GM12875 (cell line): ENCODE measurements around the gene AKNA.
"Not testable (repeated sequence)": the region's sequence is repeated elsewhere in the genome, so short reads cannot be mapped to it uniquely, and the experiment has no call there.

Experiments
- H3K4me3 ChIP-seq: one replicate; pipeline ENCODE4 v1.5.1; 2011; ENCODE audit warnings: low read depth, low read length, control low read depth
- TF ChIP-seq, protein P1 (sequence below): IDR thresholded peaks from 2 replicates; pipeline ENCODE4 v1.5.1; 2011; ENCODE audit warnings: low read depth, mild to moderate bottlenecking, control low read depth, inconsistent platforms, low read length, moderate library complexity, borderline replicate concordance; ENCODE audit not compliant: insufficient read depth

The AKNA gene

DNA sequence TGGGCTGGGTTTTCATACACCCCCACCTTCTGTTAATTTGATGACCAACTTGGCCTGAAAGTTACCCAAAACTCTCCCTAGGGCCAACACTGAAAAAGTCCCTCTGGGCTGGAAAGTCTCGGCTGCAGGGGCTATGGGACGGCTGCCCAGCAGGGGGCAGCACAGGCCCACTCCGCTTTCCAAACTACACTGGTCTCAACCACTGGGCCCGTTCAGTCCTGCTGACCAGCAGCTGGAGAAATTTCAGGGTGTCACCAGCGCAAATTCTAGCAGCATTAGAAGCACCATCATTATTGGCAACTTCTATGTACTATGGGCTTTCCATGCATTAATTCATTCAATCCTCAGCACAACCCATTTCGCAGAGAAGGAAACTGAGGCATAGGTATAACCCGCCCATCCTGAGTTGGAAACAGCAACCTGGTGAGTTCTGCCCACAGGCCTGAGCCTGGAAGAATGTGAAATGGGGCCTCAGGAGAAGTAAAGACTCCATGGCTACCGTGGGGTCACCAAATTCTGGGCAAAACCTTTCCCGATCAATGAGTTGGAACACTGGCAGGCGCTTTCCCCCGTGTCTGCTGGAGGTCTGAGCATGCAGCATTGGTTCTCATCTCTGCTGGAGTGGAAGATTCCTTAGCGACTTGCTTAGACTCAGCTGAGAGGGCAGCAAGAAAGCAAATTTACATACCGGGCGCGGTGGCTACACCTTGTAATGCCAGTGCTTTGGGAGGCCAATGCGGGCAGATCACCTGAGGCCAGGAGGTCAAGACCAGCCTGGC is 48.5 kb downstream of the AKNA start:
- TF ChIP-seq, protein P1, sequence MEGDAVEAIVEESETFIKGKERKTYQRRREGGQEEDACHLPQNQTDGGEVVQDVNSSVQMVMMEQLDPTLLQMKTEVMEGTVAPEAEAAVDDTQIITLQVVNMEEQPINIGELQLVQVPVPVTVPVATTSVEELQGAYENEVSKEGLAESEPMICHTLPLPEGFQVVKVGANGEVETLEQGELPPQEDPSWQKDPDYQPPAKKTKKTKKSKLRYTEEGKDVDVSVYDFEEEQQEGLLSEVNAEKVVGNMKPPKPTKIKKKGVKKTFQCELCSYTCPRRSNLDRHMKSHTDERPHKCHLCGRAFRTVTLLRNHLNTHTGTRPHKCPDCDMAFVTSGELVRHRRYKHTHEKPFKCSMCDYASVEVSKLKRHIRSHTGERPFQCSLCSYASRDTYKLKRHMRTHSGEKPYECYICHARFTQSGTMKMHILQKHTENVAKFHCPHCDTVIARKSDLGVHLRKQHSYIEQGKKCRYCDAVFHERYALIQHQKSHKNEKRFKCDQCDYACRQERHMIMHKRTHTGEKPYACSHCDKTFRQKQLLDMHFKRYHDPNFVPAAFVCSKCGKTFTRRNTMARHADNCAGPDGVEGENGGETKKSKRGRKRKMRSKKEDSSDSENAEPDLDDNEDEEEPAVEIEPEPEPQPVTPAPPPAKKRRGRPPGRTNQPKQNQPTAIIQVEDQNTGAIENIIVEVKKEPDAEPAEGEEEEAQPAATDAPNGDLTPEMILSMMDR, result peak; percentile 88
- H3K4me3 ChIP-seq, result no peak overlapping the region

DNA sequence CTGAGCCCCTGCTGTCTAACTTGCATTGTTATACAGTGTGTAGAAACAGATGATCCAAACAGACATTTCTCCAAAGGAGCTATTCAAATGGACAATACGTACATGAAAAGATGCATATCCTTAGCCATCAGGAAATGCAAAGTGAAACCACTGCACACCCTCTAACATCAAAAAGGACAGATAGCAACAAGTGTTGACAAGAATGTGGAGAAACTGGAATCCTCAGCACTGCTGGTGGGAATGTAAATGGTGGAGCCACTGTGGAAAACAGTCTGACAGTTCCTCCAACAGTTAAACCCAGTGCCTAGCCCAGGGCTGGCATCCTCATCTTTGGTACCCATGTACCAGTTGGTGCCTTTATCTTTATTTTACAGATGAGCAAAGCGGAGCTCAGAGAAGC is 49.6 kb downstream of the AKNA start:
- H3K4me3 ChIP-seq, result no peak overlapping the region
- TF ChIP-seq, protein P1, result no peak

DNA sequence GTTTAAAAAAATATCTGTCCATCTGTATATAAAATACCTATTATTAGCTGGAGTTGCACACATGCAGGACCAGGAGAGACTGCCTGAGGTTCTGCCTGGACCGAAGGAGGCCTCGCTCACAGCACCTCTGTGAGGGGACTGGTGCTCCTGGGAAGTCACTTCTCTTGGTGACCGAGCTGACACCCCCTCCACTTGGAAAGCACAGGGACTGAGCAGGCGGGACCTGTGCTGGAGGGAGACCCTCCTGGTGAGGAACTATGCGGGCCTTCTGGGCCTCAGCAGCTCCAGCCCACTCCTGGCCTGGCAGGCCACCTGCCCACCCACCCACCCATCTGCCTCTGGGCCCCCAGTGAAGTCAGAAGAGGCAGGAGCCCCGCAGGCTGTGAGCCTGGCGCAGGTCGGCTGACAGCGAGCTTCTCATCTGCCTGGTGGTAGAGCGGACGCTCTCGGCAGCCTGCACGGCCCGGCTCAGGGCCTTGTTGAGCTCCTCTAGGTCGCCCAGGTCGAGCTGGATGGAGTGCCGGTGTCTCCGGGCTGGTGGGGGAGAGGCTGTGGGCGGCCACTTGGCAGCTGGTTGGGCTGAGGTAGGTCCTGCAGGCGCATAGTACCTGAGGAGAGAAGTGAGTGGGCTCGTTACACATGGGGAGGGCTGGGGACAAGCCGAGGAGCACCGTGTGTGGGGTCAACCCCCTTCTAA is 50.9 kb downstream of the AKNA start:
- TF ChIP-seq, protein P1, result no peak
- H3K4me3 ChIP-seq, result no peak overlapping the region

DNA sequence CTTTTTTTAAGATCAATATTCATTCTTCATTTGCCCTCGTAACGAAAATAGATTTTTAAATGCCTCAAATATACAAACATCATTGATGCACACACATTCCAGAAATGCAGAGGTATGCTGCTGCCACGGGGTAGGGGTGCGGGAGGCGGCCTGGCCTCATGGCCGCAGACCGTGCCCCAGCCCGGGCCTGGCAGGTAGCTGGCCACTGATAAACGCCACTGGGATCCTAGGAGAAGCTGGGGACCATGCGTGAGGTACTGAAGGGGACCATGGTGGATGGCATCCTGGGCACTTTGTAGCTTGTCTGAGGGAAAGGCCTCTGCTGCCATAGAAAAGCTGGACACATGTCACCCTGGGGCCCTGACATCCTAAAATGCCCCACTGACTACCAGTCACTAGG is 51.6 kb downstream of the AKNA start:
- TF ChIP-seq, protein P1, result no peak
- no peak overlapping the region for H3K4me3 ChIP-seq

DNA sequence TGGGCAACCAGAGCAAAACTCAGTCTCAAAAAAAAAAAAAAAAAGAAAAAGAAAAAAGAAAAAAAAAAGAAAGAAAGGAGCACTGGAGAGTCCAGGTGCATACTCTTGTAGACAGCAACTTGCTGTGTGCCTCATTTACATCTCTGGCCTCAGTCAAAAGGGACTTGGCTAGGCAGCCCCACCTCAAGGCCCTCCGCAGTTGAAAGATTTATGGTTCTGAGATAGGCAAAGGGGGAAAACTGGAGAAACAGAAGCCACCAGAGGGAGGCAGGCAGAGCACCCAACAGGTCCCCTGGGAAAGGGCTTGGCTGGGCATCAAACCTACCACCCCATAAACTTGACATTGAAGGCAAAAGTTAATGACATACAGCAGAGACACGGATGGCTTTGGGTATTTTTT is 52.0 kb downstream of the AKNA start:
- H3K4me3 ChIP-seq, result no peak overlapping the region
- TF ChIP-seq, protein P1, result no peak

DNA sequence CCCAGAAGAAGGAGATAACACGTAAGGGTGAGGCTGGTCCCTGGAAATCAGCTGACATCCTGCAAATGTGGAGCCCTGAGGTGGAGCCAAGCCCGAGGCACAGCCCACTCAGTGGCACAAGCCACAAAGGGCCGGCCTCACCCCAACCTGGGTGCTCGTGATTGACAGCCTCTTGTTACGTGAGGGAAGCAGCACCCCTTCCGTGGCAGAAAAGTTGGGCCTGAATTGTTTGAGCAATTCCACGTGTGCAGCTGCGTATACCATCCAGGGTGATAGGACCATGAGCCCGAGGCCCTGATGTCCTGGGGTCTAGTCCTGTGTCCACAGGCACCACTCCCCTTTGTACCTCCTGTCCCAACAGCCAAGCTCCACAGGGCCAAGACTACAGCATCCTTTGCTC is 53.3 kb downstream of the AKNA start:
- H3K4me3 ChIP-seq, result no peak overlapping the region
- TF ChIP-seq, protein P1, result no peak

DNA sequence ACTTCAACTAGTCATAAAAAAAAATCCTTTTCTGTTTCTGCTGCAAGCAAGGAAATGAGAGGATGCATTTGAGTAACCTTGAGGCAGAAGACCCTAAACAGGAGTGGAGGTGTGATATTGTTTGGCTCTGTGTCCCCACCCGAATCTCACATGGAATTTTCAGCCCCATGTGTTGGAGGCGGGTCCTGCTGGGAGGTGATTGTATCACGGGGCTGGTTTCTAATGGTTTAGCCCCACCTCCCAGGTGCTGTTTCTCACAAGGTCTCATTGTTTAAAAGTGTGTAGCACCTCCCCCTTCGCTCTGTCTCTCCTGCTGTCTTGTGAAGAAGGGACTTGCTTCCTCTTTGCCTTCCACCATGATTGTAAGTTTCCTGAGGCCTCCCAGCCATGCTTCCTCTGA is 54.1 kb downstream of the AKNA start:
- H3K4me3 ChIP-seq, result not testable (repeated sequence)

DNA sequence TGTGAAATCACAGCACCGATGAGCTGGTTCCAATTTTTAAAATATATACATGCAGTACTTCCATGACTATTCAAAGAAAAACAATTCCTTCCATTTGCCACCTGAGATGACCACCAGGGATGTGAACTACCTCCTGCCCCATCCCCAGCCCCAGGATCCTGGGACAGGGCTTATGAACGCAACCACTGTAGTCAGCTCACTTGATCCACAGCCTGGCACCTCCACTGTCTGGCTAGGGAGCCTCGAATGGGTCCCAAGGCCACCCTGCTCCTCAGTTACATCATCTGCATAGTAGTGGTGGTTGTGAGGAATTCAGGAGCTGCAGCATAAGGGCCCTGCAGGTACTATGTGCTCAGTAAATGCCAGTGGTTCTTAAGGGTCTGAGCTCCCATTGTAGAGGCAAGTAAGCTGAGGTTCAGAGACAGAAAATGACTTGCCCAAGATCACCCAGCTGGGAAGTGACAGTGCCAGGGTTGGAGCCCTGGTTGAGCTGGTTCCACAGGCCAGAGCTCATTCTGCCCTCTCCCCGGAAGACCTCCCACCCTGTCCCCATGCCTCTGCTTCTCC is 55.2 kb downstream of the AKNA start:
- H3K4me3 ChIP-seq, result not testable (repeated sequence)

DNA sequence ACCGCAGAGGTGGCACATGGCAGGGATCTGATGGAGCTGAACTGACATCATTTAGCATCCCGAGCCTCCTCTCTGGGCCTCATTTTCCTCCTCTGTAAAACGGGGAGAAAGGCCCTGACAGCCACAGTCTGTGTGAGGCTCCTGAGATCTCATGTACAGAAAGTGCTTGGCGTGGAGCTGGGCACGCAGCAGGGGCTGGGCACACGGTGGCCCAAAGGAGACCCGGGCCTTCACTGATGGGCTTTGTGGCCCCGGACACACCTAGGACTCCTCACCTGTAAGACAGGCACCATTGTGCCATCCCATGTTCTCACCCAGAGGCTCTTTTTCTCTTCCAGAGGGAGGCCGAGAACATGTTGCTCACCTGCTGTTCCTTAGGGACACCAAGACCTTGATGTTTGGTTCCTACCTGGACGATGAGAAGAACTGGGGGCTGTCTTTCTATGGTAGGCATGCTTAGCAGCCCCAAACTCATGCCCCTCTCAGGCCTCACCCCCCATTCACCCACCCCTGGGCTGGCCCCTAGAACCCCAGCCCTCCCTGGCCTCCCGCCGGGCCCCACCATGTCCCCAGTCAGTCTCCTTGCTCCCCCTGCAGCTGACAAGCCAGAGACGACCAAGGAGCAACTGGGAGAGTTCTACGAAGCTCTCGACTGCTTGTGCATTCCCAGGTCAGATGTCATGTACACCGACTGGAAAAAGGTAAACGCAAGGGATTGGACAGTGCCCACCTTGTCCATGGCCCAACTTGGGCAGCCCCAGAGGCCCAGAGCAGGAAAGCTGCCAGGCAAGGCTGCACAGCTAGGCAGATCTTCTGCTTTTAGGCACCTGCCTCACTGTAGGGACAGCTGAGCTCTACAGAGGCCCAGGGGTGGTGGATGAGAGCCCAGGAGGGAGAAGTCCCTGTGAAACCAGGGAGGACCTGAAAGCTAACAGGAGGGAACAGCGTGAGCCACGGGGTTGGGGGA is 56.3 kb downstream of the AKNA start:
- H3K4me3 ChIP-seq, result not testable (repeated sequence)
